ENCODE measurements around the gene TNRC18.
A peak's percentile ranks its signal among the peaks of the same experiment; 100 is the strongest.
"Not testable (repeated sequence)": the region's sequence is repeated elsewhere in the genome, so short reads cannot be mapped to it uniquely, and the experiment has no call there.

Gene TNRC18

DNA sequence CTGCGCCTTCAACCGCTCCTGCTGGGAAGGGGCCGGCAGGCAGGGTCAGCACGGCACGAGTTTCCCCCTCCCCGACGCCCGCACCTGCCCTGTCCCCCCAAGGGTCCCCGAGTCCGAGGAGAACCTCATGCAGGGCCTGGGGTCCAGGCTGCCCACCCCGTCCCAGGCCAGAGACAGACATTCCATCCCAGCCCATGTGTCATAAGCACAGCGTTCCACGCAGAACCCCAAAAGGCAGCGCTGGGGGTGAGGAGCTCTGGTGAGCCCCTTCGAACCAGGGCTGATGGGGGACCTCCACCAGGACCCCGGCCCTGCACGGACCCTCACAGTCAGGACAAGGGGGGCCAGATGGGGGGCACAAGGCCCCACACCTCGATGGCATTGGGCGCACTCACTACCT lies 49.2 kb downstream of the TNRC18 start:
- DNase-seq = no peak

DNA sequence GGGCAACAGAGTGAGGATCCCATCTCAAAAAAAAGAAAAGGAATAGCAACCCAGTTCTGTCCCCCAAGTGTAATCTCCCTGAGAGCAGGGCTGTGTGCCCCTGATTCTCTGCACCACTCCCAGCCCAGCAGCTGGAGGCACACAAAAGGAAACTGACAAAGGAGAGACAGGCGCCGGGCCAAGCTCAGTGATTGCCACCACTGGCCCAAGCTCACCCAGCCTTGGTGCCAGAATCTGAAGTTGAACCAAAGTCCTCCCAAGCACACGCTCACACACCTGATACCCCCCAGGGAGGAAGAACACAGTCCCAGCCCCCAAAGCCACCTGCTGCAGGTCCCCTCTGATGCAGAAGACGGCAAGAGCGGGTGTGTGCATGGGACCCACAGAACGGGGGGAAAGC lies 50.3 kb downstream of the TNRC18 start:
- DNase-seq = no peak

DNA sequence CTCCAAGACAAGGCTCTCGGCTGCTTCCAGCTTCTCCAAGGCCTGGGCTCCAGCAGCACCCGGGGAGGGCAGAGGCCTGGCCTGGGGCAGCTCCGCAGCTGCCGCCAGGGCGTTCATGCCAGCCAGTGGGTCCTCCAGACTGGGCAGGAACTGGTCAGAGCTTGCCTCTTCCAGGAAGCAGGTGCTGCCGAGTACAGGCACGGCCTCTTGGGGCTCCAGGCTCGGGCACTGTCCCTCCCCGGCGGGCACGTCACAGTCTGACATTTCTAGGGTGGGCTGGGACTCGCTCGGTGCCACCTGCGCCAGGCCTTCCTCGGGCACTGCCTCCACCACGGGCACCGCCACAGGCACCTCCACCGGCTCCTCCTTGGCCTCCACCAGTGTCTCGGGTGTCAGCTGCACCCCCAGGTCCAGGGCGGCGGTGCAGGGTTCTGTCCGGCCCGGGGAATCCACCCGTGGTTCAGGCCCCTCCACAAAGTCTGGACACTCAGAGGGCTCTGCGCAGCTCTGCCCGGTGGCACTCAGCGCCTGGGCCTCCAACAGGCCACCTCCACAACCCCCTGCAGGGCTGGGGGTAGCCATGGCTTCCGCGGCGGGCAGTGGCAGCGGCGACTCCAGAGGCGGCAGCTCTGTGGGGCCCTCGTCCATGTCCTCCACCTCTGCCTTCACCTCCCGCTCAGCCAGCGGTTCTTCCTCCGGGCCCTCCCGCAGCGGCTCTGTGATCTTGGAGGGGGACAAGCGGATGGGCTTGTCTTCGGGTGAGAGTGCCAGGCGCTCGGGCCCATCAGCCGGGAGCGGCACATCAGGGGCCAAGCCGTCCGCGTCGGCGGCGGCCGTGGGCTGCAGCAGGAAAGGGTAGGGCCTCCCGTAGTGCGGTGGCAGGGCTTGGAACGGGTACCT lies 52.9 kb downstream of the TNRC18 start:
- DNase-seq = no peak

DNA sequence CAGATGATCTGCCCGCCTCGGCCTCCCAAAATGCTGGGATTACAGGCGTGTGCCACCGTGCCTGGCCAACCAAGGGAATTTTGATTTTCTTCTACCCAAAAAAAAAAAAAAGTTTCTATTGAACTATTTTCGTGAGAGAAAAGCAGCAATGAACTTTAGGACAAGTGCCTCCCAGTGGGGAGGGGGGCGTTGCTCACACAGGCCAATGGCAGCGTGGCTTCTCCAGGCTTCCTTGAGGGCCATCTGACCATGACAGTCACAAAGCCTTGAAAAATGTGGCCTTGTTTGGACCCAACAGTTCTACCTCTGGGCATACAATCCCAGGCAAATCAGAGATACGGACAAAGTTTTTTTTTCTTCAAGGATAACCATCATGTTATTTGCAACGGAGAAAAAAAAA lies 56.0 kb downstream of the TNRC18 start:
- no peak for DNase-seq

DNA sequence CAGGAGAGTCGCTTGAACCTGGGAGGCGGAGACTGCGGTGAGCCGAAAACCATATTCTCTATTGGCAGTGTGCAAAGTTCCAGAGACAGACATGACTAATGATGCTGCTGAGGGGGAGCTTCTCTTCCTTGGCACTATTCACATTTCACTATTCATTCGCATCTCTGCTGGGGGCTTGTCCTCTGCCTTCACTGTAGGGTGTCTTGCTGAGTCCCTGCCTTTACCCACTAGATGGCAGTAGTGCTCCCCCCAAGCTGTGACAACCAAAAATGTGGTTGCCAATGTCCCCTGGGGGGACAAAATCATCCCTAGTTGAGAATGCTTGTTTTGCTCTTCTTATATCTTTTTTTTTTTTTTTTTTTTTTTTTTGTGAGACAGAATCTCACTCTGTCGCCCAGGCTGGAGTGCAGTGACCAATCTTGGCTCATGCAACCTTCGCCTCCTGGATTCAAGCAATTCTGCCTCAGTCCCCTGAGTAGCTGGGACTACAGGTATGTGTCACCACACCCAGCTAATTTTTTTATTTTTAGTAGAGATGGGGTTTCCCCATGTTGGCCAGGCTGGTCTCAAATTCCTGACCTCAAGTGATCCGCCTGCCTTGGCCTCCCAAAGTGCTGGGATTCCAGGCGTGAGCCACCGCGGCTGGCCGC lies 57.5 kb downstream of the TNRC18 start:
- DNase-seq = peak; percentile 85

DNA sequence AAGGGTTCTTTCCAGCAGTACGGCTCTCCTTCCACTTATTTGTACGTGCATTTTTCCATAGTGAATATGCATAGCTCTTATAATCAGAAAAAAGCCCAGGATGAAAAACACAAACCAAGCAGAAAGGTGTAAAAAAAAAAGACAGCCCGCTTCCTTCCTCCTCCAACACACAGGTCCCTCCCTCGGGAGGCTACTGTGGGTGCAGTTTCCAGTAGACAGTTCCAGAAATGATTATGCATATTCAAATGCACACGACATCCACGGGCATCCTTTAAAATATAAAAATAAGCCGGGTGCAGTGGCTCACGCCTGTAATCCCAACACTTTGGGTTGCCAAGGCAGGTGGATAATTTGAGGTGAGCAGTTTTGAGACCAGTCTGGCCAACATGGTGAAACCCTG lies 59.9 kb downstream of the TNRC18 start:
- no peak for DNase-seq

DNA sequence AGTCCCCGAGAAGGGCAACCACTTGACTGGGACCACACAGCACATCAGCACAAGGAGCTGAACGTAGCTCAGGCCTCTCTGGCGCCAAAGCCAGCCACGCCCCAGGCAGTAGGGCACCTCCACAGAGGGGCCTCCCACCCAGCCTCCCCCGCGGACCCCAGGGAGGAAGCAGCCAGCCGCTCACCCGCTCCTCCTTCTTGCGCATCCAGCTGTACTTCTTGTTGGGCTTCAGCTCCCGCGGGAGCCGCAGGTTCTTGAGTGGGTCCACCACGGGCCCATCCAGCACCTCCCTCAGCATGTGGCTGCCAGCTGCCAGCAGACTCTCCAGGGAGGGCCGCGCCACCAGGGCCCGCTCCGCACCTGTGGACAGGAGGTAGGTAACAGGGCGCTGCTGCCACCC lies 61.2 kb downstream of the TNRC18 start:
- DNase-seq = no peak

DNA sequence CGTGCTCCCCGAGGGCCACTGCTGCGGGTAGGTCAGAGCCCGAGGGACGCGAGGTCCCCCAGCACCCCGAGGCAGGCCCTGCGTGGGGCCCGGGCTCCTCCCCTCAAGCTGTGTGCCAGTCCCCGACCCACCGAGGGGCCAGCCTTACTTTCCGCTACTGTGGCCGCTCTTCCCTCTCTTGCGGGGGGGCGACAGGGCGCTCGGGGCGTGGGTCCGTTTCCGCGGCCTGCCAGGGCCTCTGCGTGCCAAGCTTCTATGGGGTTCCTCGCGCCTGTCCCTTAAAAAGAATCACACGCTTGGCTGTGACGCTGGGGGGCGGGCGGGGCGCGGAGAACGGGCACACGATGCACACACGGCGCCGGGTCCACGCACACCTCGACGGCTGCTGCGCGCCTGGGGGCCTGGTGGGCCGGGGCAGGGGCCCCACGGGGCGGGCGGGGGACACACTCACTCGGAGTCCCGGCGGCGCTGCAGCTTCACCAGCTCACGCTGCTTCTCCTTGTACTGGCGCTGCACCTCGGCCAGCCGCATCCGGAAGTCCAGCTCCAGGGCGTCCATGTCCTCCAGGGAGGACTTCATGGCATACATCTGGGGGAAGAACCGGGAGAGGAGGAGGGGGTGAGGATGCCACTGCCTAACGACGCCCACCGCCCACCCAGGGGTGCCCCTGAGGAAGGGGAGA lies 62.0 kb downstream of the TNRC18 start:
- DNase-seq = no peak

DNA sequence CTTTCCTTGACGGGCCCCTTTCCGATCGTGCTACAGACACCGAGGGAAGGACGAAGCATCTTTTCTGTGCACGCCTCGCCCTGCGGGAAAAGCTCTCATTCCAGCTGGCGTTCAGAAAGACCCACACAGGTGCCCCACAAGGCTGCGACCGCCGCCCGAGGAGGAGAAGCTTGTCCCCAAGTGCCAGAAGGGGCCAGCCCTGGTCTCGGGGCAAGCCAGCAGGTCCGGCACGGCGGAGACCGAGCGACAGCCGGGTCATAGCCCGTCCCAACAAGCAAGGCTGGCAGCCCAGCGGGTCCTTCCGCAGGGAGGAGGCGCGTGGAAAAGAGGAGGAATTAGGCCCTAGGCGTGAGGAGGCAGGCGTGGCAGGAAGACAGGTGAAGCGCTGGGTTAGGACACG lies 62.7 kb downstream of the TNRC18 start:
- no peak for DNase-seq

DNA sequence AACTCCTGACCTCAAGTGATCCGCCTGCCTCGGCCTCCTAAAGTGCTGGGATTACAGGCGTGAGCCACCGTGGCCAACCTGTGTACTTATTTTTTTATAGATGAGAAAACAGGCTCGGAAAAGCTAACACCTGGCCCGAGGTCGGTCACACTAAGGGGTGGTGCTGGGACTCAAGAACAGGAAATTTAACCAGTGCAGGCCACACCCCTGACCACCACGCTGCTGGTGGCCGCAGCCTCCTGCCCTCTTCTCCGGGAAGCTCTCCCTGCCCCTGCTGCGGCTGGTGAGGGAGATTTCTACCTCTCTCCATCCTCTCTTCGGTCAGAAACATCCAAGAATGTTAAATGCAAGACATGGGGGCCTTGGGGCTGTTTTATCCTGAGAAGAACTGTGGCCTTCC lies 63.2 kb downstream of the TNRC18 start:
- DNase-seq = no peak

DNA sequence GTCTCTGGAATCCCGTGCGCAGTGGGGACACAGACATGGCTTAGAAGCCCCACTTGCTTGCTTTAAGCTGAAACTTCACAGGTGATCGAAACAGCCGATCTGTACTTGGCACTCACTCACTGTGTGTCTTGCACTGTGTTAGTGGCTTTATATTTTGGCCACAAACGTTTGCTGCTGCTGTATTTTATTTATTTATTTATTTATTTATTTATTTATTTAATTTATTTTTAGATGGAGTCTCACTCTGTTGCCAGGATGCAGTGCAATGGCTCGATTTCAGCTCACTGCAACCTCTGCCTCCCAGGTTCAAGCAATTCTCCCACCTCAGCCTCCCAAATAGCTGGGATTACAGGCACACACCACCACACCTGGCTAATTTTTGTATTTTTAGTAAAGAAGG lies 63.6 kb downstream of the TNRC18 start:
- not testable (repeated sequence) for DNase-seq

DNA sequence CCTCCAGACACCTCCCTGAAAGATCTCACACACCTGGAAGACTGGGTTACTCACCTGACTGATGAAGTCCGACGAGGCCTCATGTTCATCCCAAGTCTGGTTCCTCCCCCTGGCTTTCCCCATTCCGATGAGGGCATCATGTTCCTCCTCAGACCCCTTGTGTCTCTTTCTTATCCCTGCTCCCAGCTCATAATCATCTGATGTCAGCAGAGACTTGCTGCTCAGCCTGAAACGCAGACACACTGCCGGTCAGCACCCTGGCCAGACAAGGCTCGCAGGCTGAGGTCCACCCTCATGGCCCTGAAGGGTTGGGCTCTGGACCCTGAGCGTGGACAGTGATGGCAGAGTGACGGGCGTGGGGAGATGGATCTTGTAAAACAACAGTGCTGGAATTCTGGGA lies 64.3 kb downstream of the TNRC18 start:
- DNase-seq = no peak

DNA sequence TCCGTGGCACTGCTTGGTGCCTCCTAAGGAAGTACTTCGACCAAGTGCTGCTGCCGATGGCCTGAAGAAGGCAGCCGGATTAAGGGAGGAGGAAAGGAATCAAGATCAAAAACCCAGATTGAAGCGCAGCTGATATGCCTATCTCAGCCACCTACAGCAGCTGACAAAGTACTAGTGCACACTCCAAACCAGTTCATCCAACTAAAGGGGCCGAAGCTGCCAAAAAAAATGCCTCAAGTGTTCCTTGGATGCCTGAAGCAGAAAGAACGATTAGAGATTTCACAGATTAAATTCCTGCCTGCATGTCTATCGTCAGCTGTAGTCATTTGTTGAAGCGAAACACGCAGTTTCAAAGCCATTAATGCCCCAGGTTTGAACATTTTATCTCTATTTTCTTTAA lies 65.7 kb downstream of the TNRC18 start:
- DNase-seq = no peak

DNA sequence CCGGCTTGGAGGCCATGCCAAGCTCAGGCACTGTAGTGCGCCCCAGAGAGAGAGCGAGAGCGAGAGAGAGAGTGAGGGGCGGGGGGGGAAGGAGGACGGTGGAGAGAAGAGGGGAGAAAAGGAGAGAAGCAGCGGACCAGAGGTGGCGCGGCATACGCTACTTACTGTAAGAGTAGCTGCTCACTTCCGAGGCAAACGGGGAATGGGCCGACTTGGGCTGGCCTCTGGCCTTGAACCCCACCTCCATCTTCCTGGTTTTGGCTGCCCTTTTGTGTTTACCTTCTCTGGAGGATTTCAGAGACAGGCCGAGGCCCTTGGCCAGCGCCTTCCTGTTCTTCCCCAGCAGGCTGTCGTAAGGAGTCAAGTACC lies 66.9 kb downstream of the TNRC18 start:
- no peak for DNase-seq

DNA sequence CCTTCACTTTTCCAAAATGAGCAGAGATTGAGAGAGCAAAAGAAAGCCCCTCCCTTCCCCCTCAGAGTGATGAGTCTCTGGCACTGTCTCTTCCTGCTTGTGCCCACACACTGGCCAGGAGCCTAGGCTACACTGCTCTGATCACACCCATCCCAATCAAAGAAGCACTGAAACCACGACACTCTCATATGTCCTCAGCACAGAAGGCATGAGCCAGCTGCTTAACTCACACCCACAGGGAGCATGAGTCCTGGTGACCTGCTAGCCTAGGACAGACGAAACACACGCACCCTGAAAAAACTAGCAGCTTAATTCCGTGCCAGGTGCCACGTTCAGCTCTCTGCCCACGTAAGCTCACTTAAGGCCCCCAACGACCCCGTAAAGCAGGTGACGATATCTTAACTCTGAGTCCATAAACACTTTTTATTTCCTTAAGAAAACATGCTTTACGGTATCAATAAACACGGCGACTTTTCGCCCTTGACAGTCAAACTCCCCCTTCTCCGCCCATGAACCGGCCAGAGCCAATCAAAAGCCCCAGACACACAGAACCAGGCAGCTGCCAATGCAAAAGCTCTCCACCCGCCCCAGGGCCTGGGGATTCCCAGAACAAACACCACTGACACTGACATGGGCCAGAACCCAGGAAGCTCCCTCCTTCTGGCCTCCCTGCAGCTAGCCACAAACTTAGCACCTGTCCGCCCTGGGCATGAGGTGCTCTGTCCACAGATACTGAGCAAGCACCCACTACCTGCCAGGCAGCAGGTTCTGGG lies 69.0 kb downstream of the TNRC18 start:
- peak; percentile 30 for DNase-seq

DNA sequence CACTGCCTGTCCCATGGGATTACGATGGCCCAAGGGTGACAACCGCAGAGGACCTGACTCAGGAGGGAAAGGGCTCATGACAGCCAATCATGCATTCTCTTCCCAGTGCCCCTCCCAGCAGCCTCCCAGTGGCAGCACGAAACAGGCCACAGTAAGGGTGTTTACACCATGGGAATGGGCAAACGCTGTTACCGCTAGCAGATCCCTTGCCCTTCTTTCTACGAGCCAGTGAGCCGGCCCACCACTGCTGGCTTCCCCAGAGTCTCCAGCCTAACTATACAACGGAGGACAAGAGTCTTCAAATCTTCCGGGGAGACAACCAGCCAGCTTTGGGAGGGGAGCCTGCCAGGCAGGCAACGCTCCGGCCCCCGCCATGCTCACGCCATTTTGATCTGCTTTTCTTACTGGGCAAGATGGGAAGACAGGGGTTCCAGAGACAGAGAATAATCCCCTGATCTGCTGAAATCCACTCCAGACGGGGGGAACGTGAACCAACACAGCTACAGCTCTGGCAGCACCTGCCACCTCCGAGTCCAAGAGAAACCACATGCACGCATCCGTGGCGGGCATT lies 71.1 kb downstream of the TNRC18 start:
- DNase-seq = no peak

DNA sequence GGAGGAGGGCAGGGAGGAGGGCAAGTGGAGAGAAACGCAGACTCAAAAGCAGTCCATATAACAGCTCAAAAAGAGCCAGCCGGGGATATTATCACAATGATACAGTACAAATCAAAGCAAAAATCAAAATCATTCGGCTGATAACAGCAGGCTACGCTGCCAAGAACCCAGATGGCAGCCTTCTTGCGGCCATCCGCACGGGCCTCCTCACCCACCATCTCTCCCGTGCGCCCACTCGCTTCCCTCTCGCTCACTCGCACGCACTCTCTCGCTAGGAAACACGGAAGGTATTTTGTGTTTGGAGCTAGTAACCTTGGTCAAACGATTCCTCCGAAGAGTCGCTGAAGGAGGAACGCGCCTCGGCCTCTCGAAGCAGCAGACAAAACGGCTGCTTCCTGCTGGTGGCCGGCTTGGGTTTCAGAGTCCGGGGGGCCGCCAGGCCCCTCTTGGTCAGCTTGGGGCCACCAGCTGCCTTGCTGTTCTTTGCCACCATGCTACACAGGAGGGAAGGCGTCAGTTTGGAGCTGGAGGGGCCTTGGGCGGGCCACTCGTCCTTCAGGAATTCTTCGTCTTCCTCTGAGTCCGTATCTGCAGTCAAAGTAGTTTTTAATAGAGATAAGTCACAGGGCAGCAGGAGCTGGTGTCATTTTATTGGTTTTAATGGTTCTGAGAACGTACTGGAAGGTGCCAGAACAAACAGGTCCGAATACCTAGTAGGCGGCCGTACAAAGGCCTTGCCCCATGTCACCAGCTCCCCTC lies 71.9 kb downstream of the TNRC18 start:
- no peak for DNase-seq

DNA sequence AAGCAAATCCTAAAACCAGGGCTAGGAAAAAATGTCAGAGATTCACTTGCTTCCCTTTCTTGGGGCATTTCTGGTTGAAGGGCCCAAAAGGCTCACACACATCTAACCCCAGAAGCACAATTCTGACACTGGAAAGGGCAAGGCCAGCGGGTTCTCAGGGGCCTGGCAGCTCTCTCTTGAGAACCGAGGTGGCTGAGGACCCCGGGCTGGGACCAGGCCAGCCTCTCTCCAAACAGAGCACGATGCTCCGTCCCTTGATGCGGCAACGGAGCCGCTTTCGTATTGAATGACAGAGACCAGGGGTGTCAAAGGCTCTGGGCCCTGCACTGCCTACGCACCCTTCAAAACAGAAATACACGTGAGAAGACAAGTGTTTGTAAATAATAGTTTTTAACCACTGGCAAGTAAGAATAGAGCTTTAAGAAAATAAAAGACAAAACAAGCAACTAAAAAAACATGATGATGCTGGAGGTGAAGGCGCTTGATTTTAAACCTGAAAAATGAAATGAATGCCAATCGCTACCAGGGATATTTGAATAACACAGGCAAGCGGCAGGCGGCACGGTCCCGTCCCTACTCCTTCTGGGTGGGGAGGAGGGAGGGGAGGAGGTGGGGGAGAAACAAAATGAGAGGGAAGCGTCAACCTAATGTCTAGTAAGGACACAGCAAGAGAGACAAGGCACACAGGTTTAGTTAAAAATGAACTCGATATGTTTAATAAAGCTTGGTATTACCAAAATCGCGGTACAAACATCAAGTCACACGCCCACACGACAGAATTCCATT lies 72.8 kb downstream of the TNRC18 start:
- DNase-seq = no peak

DNA sequence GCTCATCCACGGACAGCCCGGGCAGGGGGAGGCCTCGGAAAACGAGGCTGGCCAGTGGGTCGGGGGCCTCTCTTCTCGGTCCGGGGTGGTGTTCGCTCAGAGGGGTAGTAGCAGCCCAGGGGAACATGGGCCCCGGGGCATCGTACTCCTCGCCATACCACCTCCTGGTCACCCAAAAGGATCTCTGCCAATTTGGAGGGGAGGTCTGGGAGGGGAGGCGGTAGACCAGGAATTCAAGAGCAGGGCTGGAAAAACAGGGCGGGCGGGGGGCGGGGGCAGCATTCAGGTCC lies 73.5 kb downstream of the TNRC18 start:
- no peak for DNase-seq

DNA sequence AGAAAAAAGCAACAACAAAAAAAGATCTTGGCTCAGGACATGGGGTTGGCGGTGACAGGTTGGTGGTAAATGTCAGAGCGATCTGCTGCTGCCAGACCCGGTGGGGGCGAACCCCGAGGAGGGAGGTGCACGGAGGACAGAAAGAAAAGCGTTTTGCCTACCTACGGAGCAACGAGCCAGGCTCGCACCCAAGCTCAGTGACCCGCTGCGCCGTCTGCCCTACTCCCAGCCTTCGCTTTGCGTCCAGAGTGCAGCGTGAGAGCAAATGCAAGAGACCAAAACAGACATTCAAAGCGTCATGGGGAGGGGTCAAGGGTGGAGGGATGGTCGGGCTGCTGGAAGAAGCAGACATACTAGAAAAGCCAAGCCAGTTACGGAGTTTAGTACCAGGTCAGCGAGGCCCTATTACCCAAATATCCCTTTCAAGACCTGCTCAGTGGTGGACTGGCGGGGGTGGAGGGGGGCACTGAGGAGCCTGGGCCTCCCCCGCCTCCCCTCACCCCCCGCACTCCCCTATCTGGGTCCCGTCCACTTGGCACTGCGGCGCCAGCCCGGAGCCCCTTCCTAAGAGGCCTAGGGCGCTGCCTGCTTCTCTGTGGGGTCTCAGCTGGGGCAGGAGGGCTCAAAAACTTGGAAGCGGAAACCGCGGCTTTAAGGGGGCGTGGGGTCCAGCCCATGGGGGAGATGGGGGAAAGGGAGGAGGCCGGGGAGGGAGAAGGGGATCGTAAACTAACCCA lies 74.0 kb downstream of the TNRC18 start:
- no peak for DNase-seq

DNA sequence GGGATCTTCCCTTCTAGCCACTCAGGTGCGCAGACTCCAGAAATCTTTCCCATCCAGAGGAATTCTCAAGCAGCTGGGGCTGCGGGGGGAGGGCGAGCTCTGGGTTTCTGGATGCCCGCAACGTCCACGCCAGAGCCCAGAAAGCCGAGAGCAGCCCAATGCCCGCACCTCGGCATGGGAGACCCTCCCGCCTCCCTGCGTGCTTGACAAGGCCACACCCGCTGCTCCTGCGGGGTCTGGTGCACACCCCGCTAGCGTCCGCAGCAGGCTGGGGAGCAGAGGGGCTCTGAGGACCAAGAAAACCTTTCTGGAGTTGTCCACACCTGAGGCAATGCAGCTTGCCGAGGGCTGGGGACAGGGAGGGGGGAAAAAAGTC lies 74.6 kb downstream of the TNRC18 start:
- no peak for DNase-seq
